Ascending aorta (tissue), 2 donors: ENCODE results near the gene FGF21. TPM values are rescaled to one million over a fixed set of nuclear protein-coding genes. Genes with fewer than 3 reads are reported as not detected.

Experiments
- DNase-seq, 2 donors: peaks; one replicate each; pipeline ENCODE4 v3.0.0-alpha.2; 2019; ENCODE audit warnings: low spot score in 2 of 2
- H3K27ac ChIP-seq, 2 donors: fragments of 200-600 bp; sonication (generic); one replicate each; pipeline ENCODE4 v1.5.1; 2016 to 2017; ENCODE audit warnings: mild to moderate bottlenecking in 1 of 2
- H3K27me3 ChIP-seq: fragments of 200-600 bp; sonication (generic); one replicate; pipeline ENCODE4 v1.5.1; 2017
- H3K36me3 ChIP-seq, 2 donors: fragments of 200-600 bp; sonication (generic); one replicate each; pipeline ENCODE4 v1.5.1; 2016
- H3K4me1 ChIP-seq, 2 donors: fragments of 200-600 bp; sonication (generic); one replicate each; pipeline ENCODE4 v1.5.1; 2016 to 2017; ENCODE audit warnings: mild to moderate bottlenecking in 1 of 2
- H3K4me3 ChIP-seq, 2 donors: fragments of 200-600 bp; sonication (generic); one replicate each; pipeline ENCODE4 v1.5.1; 2016 to 2017; ENCODE audit warnings: mild to moderate bottlenecking in 1 of 2
- H3K9me3 ChIP-seq, 2 donors: fragments of 200-600 bp; sonication (generic); one replicate each; pipeline ENCODE4 v1.5.1; 2016
- intact Hi-C: fragments of 100-400 bp; cut with DNase I; formaldehyde crosslinking; loops from one replicate; pipeline ENCODE4 v1.15.1; 2023
- total RNA-seq: library from RNA; depleted of rRNA; stranded (reverse); fragments of >200 nt; gene quantifications from one replicate; pipeline ENCODE4 v1.1.0, GENCODE V29; 2016
- TF ChIP-seq, protein P1 (sequence below), 3 experiments: fragments of 200-600 bp in 2 of 3; fragments of 450-650 bp in 1 of 3; sonication (generic) in 2 of 3; IDR thresholded peaks; one replicate each; pipeline ENCODE4 v1.5.1; 2016 to 2019; ENCODE audit warnings: antibody characterized with exemption in 3 of 3, mild to moderate bottlenecking in 1 of 3, moderate library complexity in 1 of 3

FGF21 gene
- total RNA-seq, 1 donor from 2014 or later: not detected

- peak within 1 kb of the TSS; percentile 55 to 77 for H3K4me3 ChIP-seq
- H3K9me3 ChIP-seq: no peaks in the 10 kb centered on the region
- H3K27ac ChIP-seq: peak within 1 kb of the TSS; percentile 2 to 39
- intact Hi-C loops: no loop called here
- H3K4me1 ChIP-seq: peaks cover 5 to 9% of the 10 kb centered on the region in 2 donors
- TF ChIP-seq, protein P1, sequence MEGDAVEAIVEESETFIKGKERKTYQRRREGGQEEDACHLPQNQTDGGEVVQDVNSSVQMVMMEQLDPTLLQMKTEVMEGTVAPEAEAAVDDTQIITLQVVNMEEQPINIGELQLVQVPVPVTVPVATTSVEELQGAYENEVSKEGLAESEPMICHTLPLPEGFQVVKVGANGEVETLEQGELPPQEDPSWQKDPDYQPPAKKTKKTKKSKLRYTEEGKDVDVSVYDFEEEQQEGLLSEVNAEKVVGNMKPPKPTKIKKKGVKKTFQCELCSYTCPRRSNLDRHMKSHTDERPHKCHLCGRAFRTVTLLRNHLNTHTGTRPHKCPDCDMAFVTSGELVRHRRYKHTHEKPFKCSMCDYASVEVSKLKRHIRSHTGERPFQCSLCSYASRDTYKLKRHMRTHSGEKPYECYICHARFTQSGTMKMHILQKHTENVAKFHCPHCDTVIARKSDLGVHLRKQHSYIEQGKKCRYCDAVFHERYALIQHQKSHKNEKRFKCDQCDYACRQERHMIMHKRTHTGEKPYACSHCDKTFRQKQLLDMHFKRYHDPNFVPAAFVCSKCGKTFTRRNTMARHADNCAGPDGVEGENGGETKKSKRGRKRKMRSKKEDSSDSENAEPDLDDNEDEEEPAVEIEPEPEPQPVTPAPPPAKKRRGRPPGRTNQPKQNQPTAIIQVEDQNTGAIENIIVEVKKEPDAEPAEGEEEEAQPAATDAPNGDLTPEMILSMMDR (IDR thresholded peaks at IDR 0.05): no peak
- no peak for DNase-seq
- H3K36me3 ChIP-seq: no peaks in the 10 kb centered on the region
- no peaks in the 10 kb centered on the region for H3K27me3 ChIP-seq
Measured at GRCh38 chr19:48740164-48740972, 15.0 kb upstream of the FGF21 start, which contains the start of gene RASIP1. Gene RASIP1, minus strand, starts transcription at chr19:48740610. Its CDS starts 328 bp downstream, at chr19:48740282.

- Histone ChIP-seq H3K4me1 (peaks cover 5 to 9% of the 10 kb centered on the region in 2 donors), H3K4me3 (no peak overlapping the region), H3K27ac (peak overlapping the region; percentile 2 to 4), H3K9me3 (no peaks in the 10 kb centered on the region), H3K36me3 (no peaks in the 10 kb centered on the region), H3K27me3 (no peaks in the 10 kb centered on the region)
- TF ChIP-seq, protein P1 (IDR thresholded peaks at IDR 0.05): no peak
- intact Hi-C loops: no loop called here
- DNase-seq: no peak
Measured at GRCh38 chr19:48741129-48741999, 14.0 kb upstream of the FGF21 start.

- no peak for DNase-seq
- Histone ChIP-seq H3K27me3 (no peaks in the 10 kb centered on the region), H3K9me3 (no peaks in the 10 kb centered on the region), H3K4me1 (peaks cover 5 to 9% of the 10 kb centered on the region in 2 donors), H3K4me3 (no peak overlapping the region), H3K36me3 (no peaks in the 10 kb centered on the region), H3K27ac (no peak overlapping the region)
- intact Hi-C loops: no loop called here
- TF ChIP-seq, protein P1 (IDR thresholded peaks at IDR 0.05): no peak
Measured at GRCh38 chr19:48742096-48742495, 13.2 kb upstream of the FGF21 start.

DNA sequence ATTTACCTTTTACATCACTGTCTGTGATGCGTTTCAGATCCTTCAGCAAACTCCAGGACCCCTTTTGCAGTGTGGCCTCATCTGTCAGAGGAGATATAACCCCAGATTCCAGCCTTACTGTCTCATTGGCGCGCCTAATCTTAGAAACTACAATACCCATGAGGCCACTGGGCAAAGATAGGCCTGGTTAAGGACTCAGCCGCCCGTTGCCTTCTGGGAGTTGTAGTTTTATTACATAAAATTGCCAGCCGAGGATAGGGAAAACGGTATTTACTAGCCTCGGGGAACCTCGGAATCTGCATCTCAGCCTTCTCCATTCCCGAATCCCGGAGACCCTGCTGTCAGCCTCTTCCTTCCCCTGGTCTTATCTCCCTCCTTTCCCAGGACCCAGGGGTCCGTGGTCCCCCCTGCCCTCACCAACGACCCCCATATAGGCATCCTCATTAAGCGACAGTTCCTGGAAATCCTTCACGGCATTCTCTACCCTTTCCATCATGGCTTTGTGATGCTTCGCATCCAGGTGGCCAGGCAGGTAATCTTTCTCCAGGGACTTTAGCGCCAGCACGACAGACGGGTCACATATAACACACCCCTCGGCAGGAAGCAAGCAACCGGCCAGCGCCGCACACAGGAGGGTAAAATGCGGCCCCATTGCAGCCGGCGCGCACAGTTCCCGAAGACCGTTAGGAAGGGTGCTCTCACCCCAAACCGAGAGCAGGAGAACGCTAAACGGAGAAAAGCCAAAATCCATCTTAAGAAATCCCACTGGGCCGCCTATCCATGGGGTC lies 9.9 kb upstream of the FGF21 start:
- H3K4me1 ChIP-seq: peaks cover 0 to 3% of the 10 kb centered on the region in 2 donors
- H3K36me3 ChIP-seq: no peaks in the 10 kb centered on the region
- H3K27ac ChIP-seq: no peak overlapping the region
- H3K9me3 ChIP-seq: no peaks in the 10 kb centered on the region
- no peak overlapping the region for H3K4me3 ChIP-seq
- H3K27me3 ChIP-seq: no peaks in the 10 kb centered on the region
- peak in 1 of 2 donors; percentile 79 for DNase-seq
- intact Hi-C loops: no loop called here
- TF ChIP-seq, protein P1 (IDR thresholded peaks at IDR 0.05): no peak

DNA sequence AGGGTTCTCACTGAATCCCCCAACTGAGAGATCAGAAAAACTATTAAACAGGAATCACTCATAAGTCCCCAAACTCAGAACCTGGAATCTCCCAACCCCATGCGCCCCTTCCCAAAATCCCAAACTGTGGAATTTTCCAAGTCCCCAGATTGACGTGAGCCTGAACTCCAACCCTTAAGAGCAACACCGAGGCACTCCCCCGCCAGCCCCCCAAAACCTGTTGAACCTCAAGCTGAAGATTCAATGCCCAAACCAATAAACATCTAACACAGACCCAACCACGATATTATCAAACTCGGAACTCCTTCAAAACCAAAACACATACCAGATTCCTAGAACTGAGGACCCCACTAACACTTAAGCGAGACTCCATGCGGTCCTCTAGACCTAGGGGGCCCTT lies 9.2 kb upstream of the FGF21 start:
- Histone ChIP-seq H3K27ac (no peak overlapping the region), H3K36me3 (no peaks in the 10 kb centered on the region), H3K9me3 (no peaks in the 10 kb centered on the region), H3K27me3 (no peaks in the 10 kb centered on the region), H3K4me3 (no peak overlapping the region), H3K4me1 (peaks cover 0 to 3% of the 10 kb centered on the region in 2 donors)
- DNase-seq: no peak
- TF ChIP-seq, protein P1 (IDR thresholded peaks at IDR 0.05): no peak
- intact Hi-C loops: no loop called here
